NK-92 treated with Interleukin-12 subunit alpha and Interleukin-12 subunit beta, amount 100 ng/mL, for 24 hours (cell line): ENCODE measurements around the gene MYRIP.
"Not testable (repeated sequence)": the region's sequence is repeated elsewhere in the genome, so short reads cannot be mapped to it uniquely, and the experiment has no call there.

Experiments
- DNase-seq: peaks from one replicate; lab custom pipeline; 2025; lab: John Stamatoyannopoulos, UW

The MYRIP gene

GRCh38 chr3:40130721-40131120 lies 321.3 kb downstream of the MYRIP start:
- DNase-seq = no peak

- not testable (repeated sequence) for DNase-seq
Measured at GRCh38 chr3:40133886-40134575, 324.6 kb downstream of the MYRIP start.

GRCh38 chr3:40137591-40138295 lies 328.3 kb downstream of the MYRIP start:
- no peak for DNase-seq

DNA sequence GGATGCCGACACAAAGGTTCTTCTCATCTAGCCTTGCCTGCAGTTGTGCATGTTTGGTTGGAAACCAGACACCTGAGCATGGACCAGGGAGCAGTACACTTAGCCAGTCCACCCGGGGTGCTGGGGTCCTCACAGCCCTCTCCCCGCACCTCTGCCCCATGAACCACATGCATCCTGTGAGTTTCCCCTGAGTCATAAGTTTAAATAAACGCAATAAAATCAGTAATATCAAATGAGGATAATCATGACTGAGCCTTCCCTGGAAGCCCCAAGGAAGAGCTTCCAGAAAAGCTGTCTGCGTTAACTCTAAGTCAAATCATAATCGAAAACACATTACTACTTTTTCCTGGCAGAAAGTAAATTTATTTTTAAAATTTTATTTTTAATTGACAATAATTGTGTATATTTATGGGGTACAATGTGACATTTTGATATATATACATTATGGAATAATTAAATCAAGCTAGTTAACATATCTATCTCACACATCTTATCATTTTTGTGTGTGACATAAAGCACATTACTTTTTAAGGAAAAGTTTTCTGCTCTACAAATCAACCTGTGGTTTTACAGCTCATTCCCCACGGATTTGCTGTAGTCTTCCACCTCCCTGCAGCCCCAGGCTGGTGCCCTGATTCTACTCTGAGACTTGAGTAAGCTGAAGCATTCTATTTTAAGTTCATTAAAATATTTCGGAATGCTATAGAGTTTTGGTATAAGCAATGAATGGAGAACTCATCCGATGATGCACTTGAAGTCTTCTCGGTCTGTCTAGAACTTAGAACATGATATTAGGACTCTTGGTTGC lies 334.1 kb downstream of the MYRIP start:
- DNase-seq = no peak

DNA sequence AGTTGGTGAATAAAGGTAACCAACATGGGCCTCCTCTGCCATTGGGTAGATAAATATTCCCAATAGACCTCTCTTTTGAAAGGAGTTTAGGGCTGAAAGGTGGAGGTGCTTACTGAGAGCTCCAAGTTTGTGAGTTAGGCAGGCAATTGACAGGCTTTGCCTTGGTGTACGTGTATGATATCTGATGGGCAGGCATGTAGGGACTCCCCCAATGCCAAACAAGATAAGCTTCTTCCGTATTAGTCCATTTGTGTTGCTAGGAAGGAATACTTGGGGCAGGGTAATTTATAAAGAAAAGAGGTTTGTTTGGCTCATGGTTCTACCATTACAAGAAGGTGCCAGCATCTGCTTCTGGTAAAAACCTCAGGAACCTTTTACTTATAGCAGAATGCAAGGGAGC lies 339.4 kb downstream of the MYRIP start:
- DNase-seq = no peak

DNA sequence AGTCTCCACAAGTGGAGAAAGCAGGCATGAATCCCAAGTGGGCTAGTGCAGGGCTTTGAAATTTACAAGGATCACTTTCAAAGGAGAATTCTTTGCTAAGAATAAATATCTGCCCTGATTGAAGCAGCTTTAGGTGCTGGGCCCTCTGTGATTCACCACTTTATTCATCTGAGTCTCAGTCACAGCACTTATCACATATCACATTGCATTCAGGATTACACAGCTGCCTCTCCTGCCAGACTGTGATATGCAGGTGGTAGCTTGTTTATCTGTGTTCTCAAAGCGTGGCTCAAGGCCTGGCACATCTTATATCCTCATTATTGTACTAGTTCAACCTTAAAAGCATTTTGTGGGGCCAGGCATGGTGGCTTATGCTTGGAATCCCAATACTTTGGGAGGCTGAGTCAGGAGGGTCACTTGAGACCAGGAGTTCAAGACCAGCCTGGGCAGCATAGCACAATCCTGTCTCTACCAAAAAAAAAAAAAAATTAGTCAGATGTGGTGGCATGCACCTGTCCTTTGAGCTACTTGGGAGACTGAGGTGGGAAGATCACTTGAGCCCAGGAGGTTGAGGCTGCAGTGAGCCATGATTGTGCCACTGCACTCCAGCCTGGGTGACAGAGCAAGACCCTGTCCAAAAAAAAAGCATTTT lies 343.2 kb downstream of the MYRIP start:
- no peak for DNase-seq

GRCh38 chr3:40160933-40161332 lies 351.5 kb downstream of the MYRIP start:
- no peak for DNase-seq

DNA sequence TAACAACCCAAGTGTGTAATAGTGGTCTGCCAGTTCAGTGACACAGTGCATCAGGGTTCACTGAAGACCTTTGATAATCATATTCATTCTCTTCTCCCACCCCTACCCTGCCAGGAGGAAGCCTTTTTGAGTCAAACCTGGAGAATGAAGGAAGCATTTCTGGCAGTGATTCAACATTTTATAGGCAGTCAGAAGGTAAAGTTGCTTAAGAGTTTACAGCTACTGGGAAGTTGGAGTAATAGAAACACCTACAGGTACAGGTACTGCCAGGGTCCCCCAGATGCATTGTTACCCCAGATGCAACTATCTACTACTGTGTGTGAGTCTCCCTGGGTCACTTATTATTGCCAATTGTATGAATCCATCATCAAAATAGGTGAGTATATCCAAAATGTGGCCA lies 353.2 kb downstream of the MYRIP start:
- no peak for DNase-seq

GRCh38 chr3:40166997-40167396 lies 357.6 kb downstream of the MYRIP start:
- no peak for DNase-seq

DNA sequence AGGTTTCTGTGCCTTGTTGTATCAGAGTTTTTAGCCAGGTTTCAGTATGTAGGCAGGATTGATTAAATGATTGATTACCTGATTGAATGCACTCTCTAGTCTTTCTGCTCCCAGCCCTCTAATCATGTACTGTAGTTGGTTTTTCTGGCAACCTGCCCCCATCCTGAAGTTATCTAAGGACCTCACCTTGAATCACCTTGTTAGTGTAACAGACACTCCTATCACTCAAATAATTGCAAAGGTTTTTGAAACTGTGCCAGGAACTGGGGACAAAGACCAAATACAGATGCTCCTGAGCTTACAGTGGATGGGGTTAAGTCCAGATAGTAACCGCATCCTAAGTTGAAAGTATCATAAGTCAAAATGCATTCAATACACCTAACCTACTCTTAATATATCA lies 358.5 kb downstream of the MYRIP start:
- no peak for DNase-seq

GRCh38 chr3:40169983-40170382 lies 360.6 kb downstream of the MYRIP start:
- no peak for DNase-seq

DNA sequence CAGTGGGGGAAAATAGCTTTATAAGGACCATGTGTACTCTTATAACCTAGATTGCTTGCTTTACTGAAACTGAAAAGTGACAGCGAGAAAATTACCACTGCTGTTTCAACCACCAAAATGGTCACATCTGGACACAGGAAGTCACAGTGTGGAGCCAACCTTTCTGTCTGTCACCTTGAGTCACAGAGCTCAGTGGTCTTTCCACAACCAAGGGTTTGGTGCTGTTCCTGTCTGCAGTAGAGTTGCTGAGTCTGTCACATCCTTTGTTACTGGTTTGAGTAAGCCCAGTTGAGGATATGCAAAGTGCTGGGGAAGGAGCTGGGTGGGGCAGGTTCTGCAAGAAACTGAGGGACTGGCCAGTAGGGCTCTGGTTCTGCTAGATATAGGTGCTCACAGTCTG lies 361.0 kb downstream of the MYRIP start:
- peak; percentile 34 for DNase-seq

GRCh38 chr3:40172560-40172959 lies 363.2 kb downstream of the MYRIP start:
- no peak for DNase-seq

GRCh38 chr3:40173227-40173721 lies 363.9 kb downstream of the MYRIP start:
- DNase-seq = no peak

DNA sequence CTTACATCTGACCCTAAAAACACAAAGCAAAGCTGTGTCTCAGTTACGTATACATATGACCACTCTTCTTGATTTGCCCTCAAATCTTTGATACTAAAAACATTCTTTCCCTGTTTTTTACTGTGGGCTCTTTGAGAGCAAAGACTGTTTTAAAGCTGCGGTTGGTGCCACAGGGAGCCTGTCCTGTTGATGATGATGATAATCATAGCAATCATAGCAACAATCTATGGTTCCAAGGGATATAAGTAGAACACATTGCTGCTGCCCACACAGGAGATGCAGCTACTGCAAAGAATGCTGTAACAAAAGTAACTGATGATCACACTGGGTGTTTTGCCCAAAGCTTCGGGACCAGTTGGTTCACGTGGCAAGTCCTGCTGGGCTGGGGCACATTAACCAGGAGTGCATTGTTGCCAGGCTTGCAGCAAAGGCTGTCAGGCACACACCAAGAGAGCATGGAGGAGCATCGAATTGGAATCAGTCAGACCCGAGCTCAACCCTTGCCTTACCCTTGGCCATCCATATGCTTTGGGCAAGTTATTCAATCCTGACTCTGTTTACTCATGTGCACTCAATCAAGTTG lies 368.7 kb downstream of the MYRIP start:
- no peak for DNase-seq

DNA sequence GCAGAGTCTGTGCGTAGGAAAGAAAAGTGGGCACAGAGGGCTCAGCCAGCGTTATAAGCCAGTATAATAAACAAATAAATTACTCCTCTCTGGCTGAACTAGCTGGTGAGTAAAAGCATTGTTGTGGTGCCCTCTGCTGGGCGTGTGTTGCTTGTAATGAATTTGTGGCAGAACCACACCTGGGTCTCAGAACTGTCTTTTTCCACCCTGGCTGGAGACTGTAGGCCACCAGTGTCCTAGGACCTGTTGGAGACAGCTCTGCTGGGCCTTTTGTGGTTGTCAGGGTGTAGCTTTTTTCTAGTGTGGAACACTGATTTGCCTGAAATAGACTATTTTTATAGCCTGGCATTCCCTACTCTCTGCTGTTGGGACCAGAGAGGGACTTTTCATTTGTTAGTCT lies 369.6 kb downstream of the MYRIP start:
- DNase-seq = no peak

DNA sequence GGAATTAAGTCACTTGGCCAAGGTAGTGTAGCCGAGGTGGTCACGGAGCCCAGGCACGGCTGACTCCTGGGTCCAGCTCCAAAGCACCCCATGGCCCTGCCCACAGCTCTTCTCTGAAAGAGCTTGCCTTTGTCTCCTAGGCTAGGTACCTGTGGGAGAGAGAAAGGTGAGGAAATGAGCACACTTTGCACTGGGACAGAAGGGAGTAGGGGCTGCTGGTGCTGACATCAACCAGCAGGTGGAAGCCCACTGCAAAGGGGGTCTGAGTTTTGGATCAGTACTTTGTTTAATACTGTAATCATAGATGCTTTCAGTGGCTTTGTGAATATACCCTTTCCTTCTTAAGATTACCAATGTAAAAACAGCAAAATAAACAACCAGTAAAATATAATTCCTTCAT lies 371.8 kb downstream of the MYRIP start:
- DNase-seq = no peak

DNA sequence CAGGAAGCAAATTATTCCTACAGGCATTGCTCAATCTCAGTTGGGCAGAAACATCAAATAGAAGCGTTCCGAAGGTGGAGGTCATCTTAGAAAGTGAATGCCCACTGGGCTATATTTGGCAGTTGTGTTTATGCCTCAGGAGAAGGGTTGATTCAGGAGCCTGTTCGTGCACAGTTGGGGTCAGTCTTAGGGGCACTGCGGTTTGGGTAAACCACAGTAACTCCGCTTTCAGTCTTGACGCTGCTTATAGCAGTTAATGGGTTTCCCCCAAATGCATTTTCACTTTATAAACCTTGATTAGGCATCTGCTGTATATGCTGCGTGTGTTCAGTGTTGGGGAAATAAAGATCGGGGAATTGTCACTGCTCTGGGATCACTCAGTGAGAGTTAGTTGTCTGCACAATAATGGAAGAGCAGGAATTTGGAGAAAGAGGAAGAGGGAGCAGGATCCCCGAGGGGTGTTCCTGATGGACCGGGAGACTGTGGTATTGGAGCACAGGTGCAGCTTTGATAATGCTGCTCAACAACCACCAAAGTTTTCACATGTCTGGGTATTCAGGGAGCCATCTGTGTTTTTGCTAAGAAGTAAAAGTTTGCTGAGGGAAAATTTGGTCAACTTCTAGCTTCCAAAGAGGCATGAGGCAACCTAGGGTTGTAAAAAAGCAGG lies 375.8 kb downstream of the MYRIP start:
- DNase-seq = no peak

DNA sequence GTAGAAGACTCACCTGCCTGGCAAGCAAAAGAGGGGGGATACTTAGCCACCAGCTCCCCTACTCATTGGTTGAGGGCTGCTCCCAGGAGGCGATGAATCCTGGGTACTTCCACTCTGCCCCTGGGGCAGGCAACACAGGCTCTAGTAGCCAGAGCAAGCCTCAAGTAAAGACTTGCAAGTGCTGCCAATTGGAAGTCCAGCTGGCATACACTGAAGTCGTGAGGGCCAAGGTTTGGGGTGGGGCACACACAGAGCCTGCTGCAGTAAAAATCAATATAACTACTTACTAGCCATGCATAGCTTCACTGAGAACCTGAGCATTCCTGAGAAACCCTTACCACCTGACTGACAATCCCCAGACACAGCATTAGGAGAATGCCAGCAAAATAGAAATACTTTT lies 377.1 kb downstream of the MYRIP start:
- DNase-seq = no peak

GRCh38 chr3:40187945-40188344 lies 378.5 kb downstream of the MYRIP start:
- DNase-seq = no peak

- DNase-seq = no peak
Measured at GRCh38 chr3:40189118-40189517, 379.7 kb downstream of the MYRIP start.
